Sigmoid colon (tissue), 3 donors: ENCODE results near the gene KCTD12.
"Not testable (repeated sequence)": the region's sequence is repeated elsewhere in the genome, so short reads cannot be mapped to it uniquely, and the experiment has no call there.

Experiments
- POLR2A ChIP-seq, 2 donors: fragments of 450-650 bp; IDR thresholded peaks; one replicate each; pipeline ENCODE4 v1.6.1; 2016; ENCODE audit warnings: antibody characterized with exemption in 2 of 2, mild to moderate bottlenecking in 2 of 2, moderate library complexity in 2 of 2
- TF ChIP-seq, protein P1 (sequence below), 4 experiments: fragments of 450-650 bp in 3 of 4; fragments of 200-600 bp in 1 of 4; IDR thresholded peaks; one replicate each; pipeline ENCODE4 v1.5.1; 2016 to 2019; ENCODE audit warnings: antibody characterized with exemption in 4 of 4, mild to moderate bottlenecking in 3 of 4, moderate library complexity in 2 of 4

DNA sequence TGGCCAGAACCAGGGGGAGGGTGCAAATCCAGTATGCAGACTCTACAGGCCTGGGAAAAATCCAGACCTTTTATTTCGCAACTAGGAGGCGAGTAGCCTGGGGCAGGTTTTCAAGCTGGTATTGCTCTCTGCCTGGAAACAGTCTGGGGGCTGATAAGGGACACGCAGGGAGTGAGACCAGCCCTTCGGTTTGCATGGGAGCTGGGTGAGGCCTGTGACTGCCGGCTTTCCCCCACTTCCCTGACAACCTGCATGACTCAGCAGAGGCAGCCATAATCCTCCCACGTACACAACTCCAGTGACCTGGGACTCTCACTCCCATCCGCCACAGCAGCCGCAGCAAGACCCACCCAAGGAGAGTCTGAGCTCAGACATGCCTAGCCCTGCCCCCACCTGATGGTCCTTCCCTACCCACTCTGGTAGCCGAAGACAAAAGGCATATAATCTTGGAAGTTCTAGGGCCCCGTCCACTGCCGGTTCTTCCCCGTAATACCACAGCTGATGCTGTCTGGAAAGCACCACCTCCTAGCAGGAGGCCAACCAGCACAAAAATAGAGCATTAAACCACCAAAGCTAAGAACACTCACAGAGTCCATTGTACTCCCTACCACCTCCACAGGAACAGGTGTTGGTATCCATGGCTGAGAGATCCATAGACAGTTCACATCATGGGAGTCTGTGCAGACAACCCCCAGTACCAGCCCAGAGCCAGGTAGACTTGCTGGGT is 31.7 kb upstream of the KCTD12 start:
- TF ChIP-seq, protein P1, sequence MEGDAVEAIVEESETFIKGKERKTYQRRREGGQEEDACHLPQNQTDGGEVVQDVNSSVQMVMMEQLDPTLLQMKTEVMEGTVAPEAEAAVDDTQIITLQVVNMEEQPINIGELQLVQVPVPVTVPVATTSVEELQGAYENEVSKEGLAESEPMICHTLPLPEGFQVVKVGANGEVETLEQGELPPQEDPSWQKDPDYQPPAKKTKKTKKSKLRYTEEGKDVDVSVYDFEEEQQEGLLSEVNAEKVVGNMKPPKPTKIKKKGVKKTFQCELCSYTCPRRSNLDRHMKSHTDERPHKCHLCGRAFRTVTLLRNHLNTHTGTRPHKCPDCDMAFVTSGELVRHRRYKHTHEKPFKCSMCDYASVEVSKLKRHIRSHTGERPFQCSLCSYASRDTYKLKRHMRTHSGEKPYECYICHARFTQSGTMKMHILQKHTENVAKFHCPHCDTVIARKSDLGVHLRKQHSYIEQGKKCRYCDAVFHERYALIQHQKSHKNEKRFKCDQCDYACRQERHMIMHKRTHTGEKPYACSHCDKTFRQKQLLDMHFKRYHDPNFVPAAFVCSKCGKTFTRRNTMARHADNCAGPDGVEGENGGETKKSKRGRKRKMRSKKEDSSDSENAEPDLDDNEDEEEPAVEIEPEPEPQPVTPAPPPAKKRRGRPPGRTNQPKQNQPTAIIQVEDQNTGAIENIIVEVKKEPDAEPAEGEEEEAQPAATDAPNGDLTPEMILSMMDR (IDR thresholded peaks at IDR 0.05): not testable (repeated sequence)
- not testable (repeated sequence) for TF ChIP-seq POLR2A (IDR thresholded peaks at IDR 0.05)
